ENCODE results near the gene NOL7.

DNA sequence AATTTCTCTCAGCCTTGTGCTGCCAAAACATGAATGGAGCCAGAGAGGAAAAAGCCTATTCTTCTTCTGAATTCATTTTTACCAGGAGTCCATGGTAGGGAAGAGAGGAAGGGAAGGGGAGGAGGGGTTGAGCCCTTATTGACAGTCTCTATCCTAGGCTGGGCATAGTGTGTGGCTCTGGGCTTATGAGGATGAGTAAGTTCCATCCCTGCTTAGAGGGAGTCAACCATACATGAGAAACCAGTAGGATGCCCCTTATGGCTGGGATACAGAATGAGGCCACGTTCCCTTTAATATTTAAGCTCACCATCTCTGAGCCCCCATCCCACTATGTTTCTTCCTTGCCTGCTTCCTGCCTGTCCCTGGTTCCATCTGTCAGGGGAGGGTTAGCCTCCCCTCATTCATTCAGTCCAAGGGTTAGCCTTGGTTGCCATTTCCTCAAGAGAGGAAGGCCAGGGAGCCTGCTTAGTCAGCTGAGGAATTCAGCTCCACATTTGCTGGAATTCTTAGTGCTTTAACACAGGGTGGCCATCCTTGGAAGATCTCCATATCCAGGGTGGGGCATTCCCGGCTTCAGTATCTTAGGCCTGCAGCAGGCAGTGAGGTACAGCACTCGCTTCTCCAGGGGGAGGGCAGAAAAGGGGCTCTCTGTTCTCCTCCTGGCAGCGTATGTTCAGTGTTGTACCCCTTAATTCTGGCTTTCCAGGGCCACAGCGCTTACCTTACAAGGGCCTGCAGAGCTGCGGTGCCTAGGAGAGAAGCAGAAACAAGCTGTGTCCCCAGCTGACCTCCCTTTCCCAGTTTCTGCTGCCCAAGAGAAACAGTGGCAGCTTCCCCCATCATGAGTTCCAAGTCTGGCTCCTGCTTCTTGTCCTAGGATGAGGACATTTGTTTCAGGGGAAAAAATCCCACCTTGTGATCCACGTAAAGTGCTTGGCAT, 28.3 kb upstream of the NOL7 start:
- TF ChIP-seq, protein P1, sequence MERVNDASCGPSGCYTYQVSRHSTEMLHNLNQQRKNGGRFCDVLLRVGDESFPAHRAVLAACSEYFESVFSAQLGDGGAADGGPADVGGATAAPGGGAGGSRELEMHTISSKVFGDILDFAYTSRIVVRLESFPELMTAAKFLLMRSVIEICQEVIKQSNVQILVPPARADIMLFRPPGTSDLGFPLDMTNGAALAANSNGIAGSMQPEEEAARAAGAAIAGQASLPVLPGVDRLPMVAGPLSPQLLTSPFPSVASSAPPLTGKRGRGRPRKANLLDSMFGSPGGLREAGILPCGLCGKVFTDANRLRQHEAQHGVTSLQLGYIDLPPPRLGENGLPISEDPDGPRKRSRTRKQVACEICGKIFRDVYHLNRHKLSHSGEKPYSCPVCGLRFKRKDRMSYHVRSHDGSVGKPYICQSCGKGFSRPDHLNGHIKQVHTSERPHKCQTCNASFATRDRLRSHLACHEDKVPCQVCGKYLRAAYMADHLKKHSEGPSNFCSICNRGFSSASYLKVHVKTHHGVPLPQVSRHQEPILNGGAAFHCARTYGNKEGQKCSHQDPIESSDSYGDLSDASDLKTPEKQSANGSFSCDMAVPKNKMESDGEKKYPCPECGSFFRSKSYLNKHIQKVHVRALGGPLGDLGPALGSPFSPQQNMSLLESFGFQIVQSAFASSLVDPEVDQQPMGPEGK (CRISPR knock-in tag; IDR thresholded peaks at IDR 0.05; ENCODE audit: borderline replicate concordance), result no peak
- TF ChIP-seq ZFP3 (CRISPR knock-in tag; IDR thresholded peaks at IDR 0.05) (no peak), CSRNP3 (CRISPR knock-in tag; IDR thresholded peaks at IDR 0.05) (no peak), ZFP30 (CRISPR knock-in tag; IDR thresholded peaks at IDR 0.05) (no peak)

Measured in SK-N-SH treated with all-trans-retinoic acid at 6 μM for 48 hours (cell line).